Suppressor macrophage (primary cell): ENCODE results near the gene CMTM1.
A peak's percentile ranks its signal among the peaks of the same experiment; 100 is the strongest.
"Not testable (repeated sequence)": the region's sequence is repeated elsewhere in the genome, so short reads cannot be mapped to it uniquely, and the experiment has no call there.

Source experiments
- DNase-seq, 4 experiments: peaks; one replicate each; pipeline ENCODE4 v3.0.0-alpha.2; 2020 to 2022

Gene CMTM1

GRCh38 chr16:66592814-66593213 lies 26.6 kb downstream of the CMTM1 start:
- no peak for DNase-seq

- peak; percentile 63 to 87 (median 80) for DNase-seq
Observed at GRCh38 chr16:66594739-66595138, 28.5 kb downstream of the CMTM1 start.

GRCh38 chr16:66596559-66596958 lies 30.3 kb downstream of the CMTM1 start:
- DNase-seq, result not testable (repeated sequence)

DNA sequence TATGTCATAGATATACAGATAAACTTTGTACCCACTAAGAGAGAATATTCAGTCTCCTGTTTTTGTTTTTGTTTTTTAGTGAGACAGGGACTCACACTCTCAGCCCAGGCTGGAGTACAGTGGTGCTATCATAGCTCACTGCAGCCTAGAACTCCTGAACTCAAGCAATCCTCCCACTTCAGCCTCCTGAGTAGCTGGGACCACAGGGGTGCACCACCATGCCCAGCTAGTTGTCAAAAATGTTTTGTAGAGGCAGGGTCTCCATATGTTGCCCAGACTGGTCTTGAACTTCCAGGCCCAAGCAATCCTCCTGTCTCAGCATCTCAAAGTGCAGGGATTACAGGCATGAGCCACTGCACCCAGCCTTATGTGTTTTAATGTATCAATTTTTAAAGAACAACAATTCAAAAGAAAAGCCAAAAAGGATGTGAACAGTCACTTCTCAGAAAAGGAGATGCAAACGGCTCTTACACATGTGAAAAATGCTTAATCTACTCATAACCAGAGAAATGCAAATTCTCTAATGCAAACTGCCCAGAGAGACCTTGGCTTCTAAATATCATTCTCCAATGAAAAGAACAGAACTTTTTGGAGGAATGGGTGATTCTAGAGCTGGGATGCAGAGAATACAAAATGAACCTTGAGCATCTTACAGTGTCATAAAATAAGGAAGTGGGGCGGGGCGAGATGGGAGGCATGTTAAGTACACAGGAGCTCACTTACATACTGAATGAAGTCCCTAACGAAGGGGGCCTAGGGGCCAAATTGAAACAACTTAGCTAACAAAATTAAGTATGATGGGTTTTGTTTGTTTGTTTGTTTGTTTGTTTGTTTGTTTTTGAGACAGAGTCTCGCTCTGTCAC lies 31.0 kb downstream of the CMTM1 start:
- DNase-seq, result peak in 2 of 4 experiments; percentile 34 to 35

GRCh38 chr16:66598111-66598510 lies 31.9 kb downstream of the CMTM1 start:
- peak; percentile 45 to 77 (median 52) for DNase-seq

DNA sequence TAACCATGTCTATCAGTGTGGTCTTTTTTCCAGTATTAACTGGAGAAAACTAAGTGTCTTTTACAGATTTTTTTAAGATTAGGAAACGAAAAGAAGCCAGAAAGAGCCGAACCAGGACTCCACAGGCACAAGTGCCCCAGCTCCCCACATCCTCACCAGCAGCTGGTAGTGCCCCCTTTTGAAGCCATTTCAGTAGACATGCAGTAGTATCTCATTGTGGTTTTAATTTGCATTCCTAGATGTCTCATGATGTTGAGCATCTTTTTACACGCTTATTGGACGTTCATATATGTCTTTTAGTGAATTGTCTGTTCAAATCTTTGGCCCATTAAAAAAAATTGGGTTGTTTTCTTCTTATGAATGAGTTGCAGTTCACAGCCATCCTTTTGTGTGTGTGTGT lies 33.5 kb downstream of the CMTM1 start:
- DNase-seq, result no peak

DNA sequence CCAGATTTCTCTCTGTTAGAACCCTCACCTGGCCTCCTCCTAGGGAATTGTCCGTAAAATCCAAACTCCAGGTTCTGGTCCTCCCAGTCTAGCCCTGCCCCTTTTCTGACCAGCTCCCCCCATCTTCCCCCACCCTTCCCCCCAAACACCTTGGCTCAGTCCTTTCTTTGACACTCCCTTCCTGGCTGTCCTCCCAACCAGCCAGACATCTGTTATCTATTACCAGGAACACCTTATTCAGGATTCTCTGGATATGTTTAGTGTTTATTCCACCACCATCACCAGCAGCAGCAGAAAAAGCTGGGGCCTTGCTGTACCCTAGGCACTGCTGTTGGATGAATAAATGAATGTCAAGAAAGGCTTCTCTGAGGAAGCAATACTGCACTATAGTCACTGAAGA lies 34.2 kb downstream of the CMTM1 start:
- no peak for DNase-seq

DNA sequence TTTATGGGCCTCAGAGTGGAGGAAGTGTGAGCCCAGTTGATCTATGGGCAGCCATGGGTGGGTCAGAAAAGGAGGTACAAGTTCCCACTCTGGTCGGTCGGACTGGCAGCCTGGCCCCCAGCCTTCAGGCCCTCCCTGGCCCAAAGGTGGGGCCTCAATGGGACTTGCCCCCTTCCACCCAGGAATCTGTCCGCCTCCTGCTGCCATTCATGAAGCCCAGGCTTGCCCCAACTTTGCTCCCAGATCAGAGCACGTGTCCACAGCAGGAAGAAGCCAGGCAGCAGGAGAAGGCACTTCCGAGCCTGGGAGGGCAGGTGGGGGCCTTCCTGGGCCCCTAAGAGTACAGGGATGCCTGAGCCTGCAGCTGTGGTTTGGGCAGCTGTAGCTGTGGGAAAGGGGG lies 35.2 kb downstream of the CMTM1 start:
- no peak for DNase-seq

GRCh38 chr16:66603537-66604375 lies 37.5 kb downstream of the CMTM1 start:
- peak; percentile 38 to 58 (median 50) for DNase-seq

GRCh38 chr16:66604376-66605176 lies 38.3 kb downstream of the CMTM1 start, which contains the start of gene CMTM3:
Gene CMTM3, plus strand, starts transcription at chr16:66604704. Its CDS starts 102 bp downstream, at chr16:66604806.
- DNase-seq, result peak; percentile 70 to 87 (median 77)

GRCh38 chr16:66605177-66605978 lies 39.1 kb downstream of the CMTM1 start:
- DNase-seq, result peak; percentile 58 to 84 (median 70)

- peak; percentile 81 to 89 (median 86) for DNase-seq
Observed at GRCh38 chr16:66605979-66606751, 39.9 kb downstream of the CMTM1 start.

GRCh38 chr16:66608241-66609138 lies 42.3 kb downstream of the CMTM1 start:
- DNase-seq, result peak; percentile 70 to 80 (median 72)

DNA sequence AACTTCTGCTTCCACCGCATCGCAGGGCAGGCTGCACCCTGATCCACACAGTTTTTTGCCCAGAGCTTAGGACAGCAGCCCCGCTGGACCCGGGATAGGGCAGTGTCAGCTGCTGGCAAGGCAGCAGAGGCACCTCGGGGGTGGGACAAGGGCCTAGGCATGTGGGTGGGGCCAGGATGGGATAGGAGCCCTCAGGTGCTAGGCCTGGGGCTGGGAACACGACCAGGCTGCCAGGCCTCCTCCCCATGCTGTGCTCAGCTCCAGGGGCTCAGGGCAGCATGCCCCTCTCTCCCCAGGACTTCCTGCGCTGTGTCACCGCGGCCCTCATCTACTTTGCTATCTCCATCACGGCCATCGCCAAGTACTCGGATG lies 42.9 kb downstream of the CMTM1 start:
- no peak for DNase-seq

DNA sequence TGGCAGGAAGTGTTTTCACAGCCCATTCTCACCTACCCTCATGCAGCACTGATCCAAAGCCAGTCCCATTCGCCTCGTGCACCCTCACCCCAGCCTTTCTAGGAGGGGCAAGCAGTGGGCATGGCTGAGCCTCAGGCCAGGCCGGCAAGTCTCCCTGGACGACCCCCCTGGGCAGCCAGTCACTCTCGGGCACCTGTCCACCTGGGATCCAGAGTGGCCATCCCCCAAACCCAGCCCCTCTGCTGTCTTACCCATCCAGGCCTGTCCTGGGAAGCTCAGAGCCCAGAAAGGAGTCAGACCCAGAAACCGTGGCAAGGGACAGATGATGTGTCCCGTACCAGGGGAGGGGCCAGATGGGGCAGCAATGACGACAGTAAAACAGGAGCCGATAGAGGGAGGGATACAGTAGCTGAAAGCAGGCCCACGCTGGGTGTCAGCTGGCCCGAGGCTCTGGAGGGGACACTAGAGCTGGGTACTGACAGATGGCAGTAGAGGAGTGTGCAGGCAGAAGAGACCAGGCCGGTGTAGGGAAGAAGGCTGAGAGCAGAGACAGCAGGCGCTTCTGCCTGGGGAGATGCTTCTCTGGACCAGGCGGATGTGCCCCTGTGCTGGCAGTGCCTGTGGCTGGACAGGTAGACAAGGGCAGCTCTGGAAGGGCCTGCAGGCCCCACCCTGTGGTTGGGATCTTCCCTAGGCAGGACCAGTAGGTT lies 44.0 kb downstream of the CMTM1 start:
- DNase-seq, result no peak

- not testable (repeated sequence) for DNase-seq
Observed at GRCh38 chr16:66611911-66612310, 45.7 kb downstream of the CMTM1 start.

- no peak for DNase-seq
Observed at GRCh38 chr16:66612422-66612821, 46.2 kb downstream of the CMTM1 start.

GRCh38 chr16:66614161-66614802 lies 48.0 kb downstream of the CMTM1 start:
- no peak for DNase-seq

DNA sequence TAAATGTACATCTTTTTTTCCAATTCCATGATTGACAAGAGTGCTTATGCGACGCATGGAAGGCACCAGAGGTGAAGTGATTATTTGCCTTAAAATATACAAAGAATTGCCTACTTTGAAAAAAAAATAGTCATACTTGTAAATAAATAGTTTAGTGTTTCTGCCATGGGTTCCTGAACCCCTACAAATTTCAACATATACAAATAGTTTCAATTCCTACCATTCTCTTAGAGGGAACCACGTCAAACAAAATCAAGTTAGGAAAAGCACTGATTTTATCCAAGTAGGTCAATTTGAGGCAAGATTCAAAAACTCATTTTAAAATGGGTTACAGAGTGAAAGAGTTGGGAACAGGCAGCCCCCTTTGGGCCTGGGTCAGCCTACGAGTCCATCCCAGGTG lies 49.9 kb downstream of the CMTM1 start:
- no peak for DNase-seq
